Adrenal gland (tissue), 12 donors: Measurements from ENCODE around the gene LSM14B. TPM values are rescaled to one million over a fixed set of nuclear protein-coding genes. Genes with fewer than 3 reads are reported as not detected.

ENCODE experiments used
- DNase-seq, 7 donors: peaks; one replicate each; pipeline ENCODE4 v3.0.0-alpha.2; 2019 to 2020
- H3K27ac ChIP-seq, 5 donors: fragments of 200-600 bp; sonication (generic) in 4 of 5; 1 replicate in 3 of 5; 2 replicates in 2 of 5; pipeline versions ENCODE4 v1.5.1 to v1.8.0; 2016 to 2020; ENCODE audit warnings: mild to moderate bottlenecking in 1 of 5
- H3K27me3 ChIP-seq: fragments of 200-600 bp; 2 replicates; pipeline ENCODE4 v1.8.0; 2021
- H3K36me3 ChIP-seq, 2 donors: fragments of 200-600 bp; replicated peaks in 1 of 2; 1 replicate in 1 of 2; 2 replicates in 1 of 2; pipeline versions ENCODE4 v1.5.1 to v1.8.0; 2018 to 2022
- H3K4me1 ChIP-seq, 2 donors: fragments of 200-600 bp; replicated peaks in 1 of 2; 1 replicate in 1 of 2; 2 replicates in 1 of 2; pipeline versions ENCODE4 v1.5.1 to v1.8.0; 2018 to 2021
- H3K4me3 ChIP-seq, 4 donors: fragments of 200-600 bp; sonication (generic) in 3 of 4; one replicate each; pipeline ENCODE4 v1.5.1; 2016 to 2018
- H3K9me3 ChIP-seq, 3 donors: fragments of 200-600 bp; sonication (generic) in 1 of 3; replicated peaks in 1 of 3; 1 replicate in 2 of 3; 2 replicates in 1 of 3; pipeline versions ENCODE4 v1.5.1 to v1.8.0; 2016 to 2021
- POLR2A ChIP-seq, 2 donors: fragments of 450-650 bp; IDR thresholded peaks; one replicate each; pipeline ENCODE4 v1.6.1; 2017; ENCODE audit warnings: antibody characterized with exemption in 2 of 2, mild to moderate bottlenecking in 2 of 2, moderate library complexity in 1 of 2
- WGBS, 4 donors: extraction: QIAGEN DNeasy Blood & Tissue Kit in 2 of 4; methylation state at CpG; one replicate each; pipeline versions ENCODE4 v1.1.5 to v1.1.7; 2013 to 2017; 5-methylcytosine and 5-hydroxymethylcytosine counted together
- intact Hi-C, 2 donors: fragments of 100-400 bp; cut with DNase I; formaldehyde crosslinking; loops; one replicate each; pipeline versions ENCODE4 v1.14.1 to v1.15.0; 2022 to 2023
- polyA plus RNA-seq, 3 donors: library from polyadenylated mRNA; stranded (reverse); fragments of 200-250 nt in 2 of 3; fragments of 350-450 nt in 1 of 3; fragmentation: Illumina TruSeq in 1 of 3; extraction: RNeasy Lipid Tissue Mini Kit (QIAGEN cat#74804) in 1 of 3; gene quantifications; one replicate each; pipeline ENCODE4 v1.2.3, GENCODE V29; 2013 to 2014
- total RNA-seq, 9 donors: library from RNA; depleted of rRNA in 4 of 9; stranded (reverse); fragments of >200 nt in 4 of 9; fragments of 120-200 nt in 1 of 9; fragmentation: NEBNext Ultra II Directional in 1 of 9; extraction: Animal tissue kit (Norgen Biotek cat#: 25700) in 1 of 9; gene quantifications; one replicate each; pipeline versions ENCODE4 v1.1.0 to v1.2.4, GENCODE V29; 2013 to 2023
- TF ChIP-seq, protein P1 (sequence below), 6 experiments: fragments of 450-650 bp in 4 of 6; fragments of 200-600 bp in 2 of 6; sonication (generic) in 1 of 6; IDR thresholded peaks; 1 replicate in 5 of 6; 2 replicates in 1 of 6; pipeline versions ENCODE4 v1.5.1 to v1.8.0; 2016 to 2021; ENCODE audit warnings: antibody characterized with exemption in 6 of 6, mild to moderate bottlenecking in 2 of 6, moderate library complexity in 1 of 6
- donor health status: healthy with polysubstance abuse.
- donor health status: Bipolar disorder and iron deficiency.
- donor health status: DM: yes; HTN: yes; CAD: no.
- donor health status: DM: no; HTN: no; CAD: no.
- donor health status: DM: no; HTN: no; CAD: no.
- donor health status: DM: yes; HTN: yes; CAD: no.

Gene LSM14B
- total and polyA plus RNA-seq, 12 donors: 17.6 to 47.0 (median 29.2) TPM

DNA sequence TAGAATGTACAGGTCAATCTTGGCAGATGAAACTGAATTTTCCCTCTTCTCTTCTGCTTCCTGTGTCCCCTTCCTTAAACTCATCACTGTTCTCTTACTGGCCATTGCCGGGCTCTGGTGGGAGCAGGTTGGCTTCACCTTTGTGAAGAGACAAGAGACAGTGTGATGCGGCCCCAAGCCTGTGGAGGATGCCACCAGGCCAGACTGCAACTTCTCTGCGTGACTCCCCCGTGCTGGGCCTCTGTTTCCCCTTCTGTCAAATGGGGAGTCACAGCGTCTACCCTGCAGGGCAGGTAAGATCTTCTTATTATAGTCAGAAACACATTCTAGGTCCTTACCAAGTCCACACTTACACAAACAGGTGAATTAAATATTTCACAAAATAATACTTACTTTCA is 1.9 kb upstream of the LSM14B start:
- TF ChIP-seq POLR2A (IDR thresholded peaks at IDR 0.05): no peak
- TF ChIP-seq, protein P1, sequence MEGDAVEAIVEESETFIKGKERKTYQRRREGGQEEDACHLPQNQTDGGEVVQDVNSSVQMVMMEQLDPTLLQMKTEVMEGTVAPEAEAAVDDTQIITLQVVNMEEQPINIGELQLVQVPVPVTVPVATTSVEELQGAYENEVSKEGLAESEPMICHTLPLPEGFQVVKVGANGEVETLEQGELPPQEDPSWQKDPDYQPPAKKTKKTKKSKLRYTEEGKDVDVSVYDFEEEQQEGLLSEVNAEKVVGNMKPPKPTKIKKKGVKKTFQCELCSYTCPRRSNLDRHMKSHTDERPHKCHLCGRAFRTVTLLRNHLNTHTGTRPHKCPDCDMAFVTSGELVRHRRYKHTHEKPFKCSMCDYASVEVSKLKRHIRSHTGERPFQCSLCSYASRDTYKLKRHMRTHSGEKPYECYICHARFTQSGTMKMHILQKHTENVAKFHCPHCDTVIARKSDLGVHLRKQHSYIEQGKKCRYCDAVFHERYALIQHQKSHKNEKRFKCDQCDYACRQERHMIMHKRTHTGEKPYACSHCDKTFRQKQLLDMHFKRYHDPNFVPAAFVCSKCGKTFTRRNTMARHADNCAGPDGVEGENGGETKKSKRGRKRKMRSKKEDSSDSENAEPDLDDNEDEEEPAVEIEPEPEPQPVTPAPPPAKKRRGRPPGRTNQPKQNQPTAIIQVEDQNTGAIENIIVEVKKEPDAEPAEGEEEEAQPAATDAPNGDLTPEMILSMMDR (IDR thresholded peaks at IDR 0.05): no peak
- no peak overlapping the region for H3K27ac ChIP-seq

GRCh38 chr20:62120990-62121775 is 1.1 kb upstream of the LSM14B start:
- Histone ChIP-seq H3K36me3 (peaks cover 0 to 13% of the 10 kb centered on the region in 2 donors), H3K9me3 (no peaks in the 10 kb centered on the region), H3K4me3 (peak overlapping the region; percentile 9 to 99 (median 44)), H3K27me3 (no peaks in the 10 kb centered on the region), H3K4me1 (peaks cover 9 to 15% of the 10 kb centered on the region in 2 donors), H3K27ac (peak overlapping the region; percentile 90 to 97 (median 96))
- peak in 6 of 7 donors; percentile 61 to 91 (median 71) for DNase-seq
- TF ChIP-seq, protein P1 (IDR thresholded peaks at IDR 0.05): no peak
- peak; percentile 37 to 81 for TF ChIP-seq POLR2A (IDR thresholded peaks at IDR 0.05)
- WGBS, 4 donors: 14 to 22% (median 16%) methylated on average over 31 to 45 of the region's 45 CpGs
- intact Hi-C loops: no loop called here

More for the DNA sequence above, 1.9 kb upstream of the LSM14B start:
- Histone ChIP-seq H3K4me1 (peaks cover 9 to 15% of the 10 kb centered on the region in 2 donors), H3K27me3 (no peaks in the 10 kb centered on the region), H3K36me3 (peaks cover 0 to 4% of the 10 kb centered on the region in 2 donors), H3K4me3 (no peak overlapping the region), H3K9me3 (no peaks in the 10 kb centered on the region)
- 88 to 93% (median 91%) methylated on average over 5 of the region's 5 CpGs for WGBS, 4 donors
- intact Hi-C loops: no loop called here
- no peak for DNase-seq

DNA sequence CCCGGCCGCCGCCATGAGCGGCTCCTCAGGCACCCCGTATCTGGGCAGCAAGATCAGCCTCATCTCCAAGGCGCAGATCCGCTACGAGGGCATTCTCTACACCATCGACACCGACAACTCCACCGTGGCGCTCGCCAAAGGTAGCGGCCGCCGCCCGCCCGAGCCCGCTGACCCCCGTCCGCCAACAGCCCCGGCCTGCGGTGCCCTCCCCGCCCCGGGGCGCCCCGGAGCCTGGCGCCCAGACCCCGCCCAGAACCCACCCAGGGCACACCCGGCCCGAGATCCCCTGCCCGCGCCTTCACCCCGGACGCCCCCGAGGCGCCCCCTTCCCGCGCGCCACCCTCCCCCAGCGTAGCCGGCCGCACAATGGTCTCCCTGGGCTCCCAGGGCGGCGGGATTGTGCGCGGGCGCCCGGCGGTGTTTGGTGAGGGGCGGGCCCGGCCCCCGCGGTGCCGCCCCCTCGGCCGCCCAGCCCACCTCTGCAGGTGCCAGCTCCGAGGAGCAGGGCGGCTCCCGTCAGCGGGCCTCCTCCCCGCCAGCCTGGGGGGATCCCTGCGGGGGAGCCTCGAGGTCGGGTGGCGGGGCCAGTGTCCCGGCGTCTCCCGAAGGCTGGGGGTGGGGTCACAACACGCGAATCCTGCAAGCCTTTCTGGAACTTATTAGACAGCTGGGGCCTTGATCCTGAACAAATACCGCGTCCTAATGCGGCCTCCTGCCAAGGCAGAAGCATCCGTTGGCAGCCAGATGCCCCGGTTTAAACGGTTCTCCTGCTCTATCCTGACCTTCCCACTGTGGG is 577 bp downstream of the LSM14B start:
- Histone ChIP-seq H3K27ac (peak overlapping the region; percentile 21 to 96 (median 66)), H3K4me3 (peak overlapping the region; percentile 40 to 99 (median 54)), H3K27me3 (no peaks in the 10 kb centered on the region), H3K4me1 (peaks cover 9 to 15% of the 10 kb centered on the region in 2 donors), H3K36me3 (peaks cover 0 to 29% of the 10 kb centered on the region in 2 donors), H3K9me3 (no peaks in the 10 kb centered on the region)
- intact Hi-C loops: no loop called here
- TF ChIP-seq POLR2A (IDR thresholded peaks at IDR 0.05): peak in 1 of 2 donors; percentile 43
- TF ChIP-seq, protein P1 (IDR thresholded peaks at IDR 0.05): no peak
- 0 to 1% (median 0%) methylated on average over 3 to 77 of the region's 77 CpGs for WGBS, 4 donors
- DNase-seq: peak; percentile 65 to 86 (median 79)
